GM18519 (cell line): Measurements from ENCODE around the gene CMTM3.
"Not testable (repeated sequence)": the region's sequence is repeated elsewhere in the genome, so short reads cannot be mapped to it uniquely, and the experiment has no call there.

ENCODE experiments used
- ATAC-seq: cut with Tn5 transposase; IDR thresholded peaks from one replicate; pipeline ENCODE4 v1.9.1; 2021; ENCODE audit warnings: mild to moderate bottlenecking, moderate library complexity; ENCODE audit not compliant: unreplicated experiment, low FRiP score

CMTM3 gene

GRCh38 chr16:66629856-66630255 is 25.4 kb downstream of the CMTM3 start:
- ATAC-seq = no peak

- ATAC-seq = not testable (repeated sequence)
Observed at GRCh38 chr16:66630561-66631260, 26.2 kb downstream of the CMTM3 start.

GRCh38 chr16:66631558-66631957 is 27.1 kb downstream of the CMTM3 start:
- not testable (repeated sequence) for ATAC-seq

GRCh38 chr16:66634527-66635196 is 30.2 kb downstream of the CMTM3 start:
- no peak for ATAC-seq

- no peak for ATAC-seq
Observed at GRCh38 chr16:66635406-66635805, 30.9 kb downstream of the CMTM3 start.

- ATAC-seq = no peak
Observed at GRCh38 chr16:66636199-66636598, 31.7 kb downstream of the CMTM3 start.

- ATAC-seq = no peak
Observed at GRCh38 chr16:66637806-66638205, 33.3 kb downstream of the CMTM3 start.

GRCh38 chr16:66639091-66639885 is 34.8 kb downstream of the CMTM3 start:
- no peak for ATAC-seq

- no peak for ATAC-seq
Observed at GRCh38 chr16:66640724-66641314, 36.3 kb downstream of the CMTM3 start.

- no peak for ATAC-seq
Observed at GRCh38 chr16:66641387-66641786, 36.9 kb downstream of the CMTM3 start.

- no peak for ATAC-seq
Observed at GRCh38 chr16:66647866-66648265, 43.4 kb downstream of the CMTM3 start.

GRCh38 chr16:66649167-66649566 is 44.7 kb downstream of the CMTM3 start:
- no peak for ATAC-seq

- ATAC-seq = no peak
Observed at GRCh38 chr16:66649636-66650205, 45.2 kb downstream of the CMTM3 start.

- peak; percentile 87 for ATAC-seq
Observed at GRCh38 chr16:66650707-66651473, 46.4 kb downstream of the CMTM3 start.

GRCh38 chr16:66651474-66651765 is 46.9 kb downstream of the CMTM3 start:
- ATAC-seq = no peak

GRCh38 chr16:66651965-66652364 is 47.5 kb downstream of the CMTM3 start:
- ATAC-seq = no peak

GRCh38 chr16:66652661-66653360 is 48.3 kb downstream of the CMTM3 start:
- no peak for ATAC-seq

GRCh38 chr16:66653581-66654350 is 49.3 kb downstream of the CMTM3 start:
- ATAC-seq = no peak

- ATAC-seq = no peak
Observed at GRCh38 chr16:66656547-66656946, 52.0 kb downstream of the CMTM3 start.
